GM12878 (cell line): Measurements from ENCODE around the gene CHDH.

Source experiments
- CHD2 ChIP-seq: IDR thresholded peaks from 2 replicates; pipeline ENCODE4 v1.6.1; 2011; ENCODE audit warnings: low read depth, low read length, improper control_type of control experiment, borderline replicate concordance
- CTCF ChIP-seq, 3 experiments: IDR thresholded peaks in 2 of 3; conservative IDR thresholded peaks in 1 of 3; 2 replicates each; pipeline ENCODE4 v1.5.1; 2011; ENCODE audit warnings: low read depth in 3 of 3, low read length in 3 of 3, mild to moderate bottlenecking in 3 of 3, control low read depth in 2 of 3, moderate library complexity in 2 of 3, inconsistent platforms in 1 of 3, mixed read lengths in 1 of 3; ENCODE audit not compliant: control insufficient read depth in 2 of 3, insufficient read depth in 1 of 3; ENCODE audit errors: extremely low read depth in 1 of 3
- ELK1 ChIP-seq: IDR thresholded peaks from 2 replicates; pipeline ENCODE4 v1.6.1; 2012; ENCODE audit warnings: low read depth, low read length, improper control_type of control experiment
- GABPA ChIP-seq: IDR thresholded peaks from 2 replicates; pipeline ENCODE4 v1.6.1; 2014; ENCODE audit warnings: antibody characterized with exemption, low read depth, mild to moderate bottlenecking, inconsistent platforms
- HDAC6 ChIP-seq: fragments of 200-600 bp; sonication (generic); IDR thresholded peaks from one replicate; pipeline ENCODE4 v1.8.0; 2017; ENCODE audit warnings: antibody characterized with exemption; ENCODE audit not compliant: unreplicated experiment
- MYC ChIP-seq: IDR thresholded peaks from 2 replicates; pipeline ENCODE4 v1.6.1; 2011; ENCODE audit warnings: mild to moderate bottlenecking, low read length, moderate library complexity, inconsistent platforms; ENCODE audit not compliant: insufficient read depth, insufficient replicate concordance, insufficient read length, severe bottlenecking
- PKNOX1 ChIP-seq: fragments of 450-650 bp; IDR thresholded peaks from 2 replicates; pipeline ENCODE4 v1.6.1; 2016; ENCODE audit warnings: mild to moderate bottlenecking
- POLR2A ChIP-seq: IDR thresholded peaks from 2 replicates; pipeline ENCODE4 v1.6.1; 2011; ENCODE audit warnings: low read depth, mild to moderate bottlenecking, low read length
- POLR2AphosphoS5 ChIP-seq: IDR thresholded peaks from 2 replicates; pipeline ENCODE4 v1.6.1; 2011; ENCODE audit warnings: mild to moderate bottlenecking, low read length, inconsistent platforms
- PRDM15 ChIP-seq: fragments of 450-650 bp; formaldehyde crosslinking; IDR thresholded peaks from 2 replicates; pipeline ENCODE4 v1.4.0; 2020; ENCODE audit warnings: mild to moderate bottlenecking, moderate library complexity
- ZZZ3 ChIP-seq: IDR thresholded peaks from 2 replicates; pipeline ENCODE4 v1.6.1; 2011; ENCODE audit warnings: low read depth; ENCODE audit not compliant: control insufficient read depth, insufficient read length

- TF ChIP-seq POLR2AphosphoS5: no peak
- no peak for TF ChIP-seq CTCF (IDR thresholded peaks at IDR 0.05 in 2 of 3, conservative IDR thresholded peaks at IDR 0.05 in 1 of 3; ENCODE audit: control insufficient read depth in 2 of 3, extremely low read depth in 1 of 3, insufficient read depth in 1 of 3, low read depth in 3 of 3, low read length in 3 of 3)
- no peak for TF ChIP-seq POLR2A
- no peak for TF ChIP-seq PKNOX1
- TF ChIP-seq ELK1: no peak
- no peak for TF ChIP-seq PRDM15
- TF ChIP-seq ZZZ3: no peak
- TF ChIP-seq HDAC6: no peak
- TF ChIP-seq MYC: no peak
- TF ChIP-seq CHD2: no peak
- no peak for TF ChIP-seq GABPA
These were observed 46.0 kb upstream of the CHDH start for GRCh38 chr3:53892286-53892637.
